ENCODE results near the gene DOCK3.

DNA sequence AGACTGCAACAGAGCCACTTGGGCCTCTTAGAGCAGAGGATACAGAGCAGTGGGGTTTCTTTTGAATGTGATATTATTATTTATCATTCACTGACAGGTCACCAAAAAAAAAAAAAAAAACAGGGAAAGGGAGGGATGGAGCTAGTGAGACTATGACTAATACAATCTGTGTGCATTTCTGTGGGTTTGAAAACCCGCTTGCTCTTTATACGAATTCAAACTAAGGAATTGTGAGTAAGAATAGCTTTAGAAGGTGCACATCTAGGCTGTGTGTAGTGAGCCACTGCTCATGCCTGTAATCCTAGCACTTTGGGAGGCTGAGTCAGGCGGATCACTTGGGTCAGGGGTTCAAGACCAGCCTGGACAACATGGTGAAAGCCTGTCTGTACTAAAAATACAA lies 523.8 kb downstream of the DOCK3 start:
- TF ChIP-seq EP300 (IDR thresholded peaks at IDR 0.05): no peak
- TF ChIP-seq POLR2A (IDR thresholded peaks at IDR 0.05): no peak
- no peak for TF ChIP-seq POLR2AphosphoS5 (IDR thresholded peaks at IDR 0.05)
